DMS153 treated with DMSO at 0.1 percent for 48 hours (cell line): ENCODE data around the gene CDCA4.

Experiments used
- DNase-seq: peaks from one replicate; lab custom pipeline; 2025; ENCODE audit not compliant: unreplicated experiment; lab: John Stamatoyannopoulos, UW

CDCA4 gene

GRCh38 chr14:105014631-105015030, 6.3 kb downstream of the CDCA4 start:
- no peak for DNase-seq

GRCh38 chr14:105014032-105014431, 6.9 kb downstream of the CDCA4 start:
- DNase-seq, result no peak

GRCh38 chr14:105013150-105013785, 7.6 kb downstream of the CDCA4 start:
- DNase-seq, result no peak

- DNase-seq, result no peak
Measured at GRCh38 chr14:105012171-105012985, 8.5 kb downstream of the CDCA4 start.

GRCh38 chr14:105011312-105011990, 9.4 kb downstream of the CDCA4 start:
- no peak for DNase-seq

- DNase-seq, result no peak
Measured at GRCh38 chr14:105010891-105011291, 10.0 kb downstream of the CDCA4 start.

- no peak for DNase-seq
Measured at GRCh38 chr14:105010106-105010505, 10.8 kb downstream of the CDCA4 start.

GRCh38 chr14:105007593-105008264, 13.2 kb downstream of the CDCA4 start:
- DNase-seq, result no peak

GRCh38 chr14:105006831-105007592, 13.9 kb downstream of the CDCA4 start:
- no peak for DNase-seq

- no peak for DNase-seq
Measured at GRCh38 chr14:105005929-105006830, 14.7 kb downstream of the CDCA4 start.

GRCh38 chr14:105005329-105005928, 15.5 kb downstream of the CDCA4 start:
- DNase-seq, result no peak

- no peak for DNase-seq
Measured at GRCh38 chr14:104999361-104999760, 21.5 kb downstream of the CDCA4 start.

GRCh38 chr14:104998801-104999200, 22.1 kb downstream of the CDCA4 start:
- no peak for DNase-seq

- DNase-seq, result no peak
Measured at GRCh38 chr14:104996483-104996882, 24.4 kb downstream of the CDCA4 start.

- no peak for DNase-seq
Measured at GRCh38 chr14:104996032-104996431, 24.9 kb downstream of the CDCA4 start.

GRCh38 chr14:104994978-104995377, 25.9 kb downstream of the CDCA4 start:
- no peak for DNase-seq

- no peak for DNase-seq
Measured at GRCh38 chr14:104993808-104994591, 26.9 kb downstream of the CDCA4 start.

GRCh38 chr14:104993306-104993705, 27.6 kb downstream of the CDCA4 start:
- DNase-seq, result no peak
